ENCODE data around the gene RILPL2.
"Not testable (repeated sequence)": the region's sequence is repeated elsewhere in the genome, so short reads cannot be mapped to it uniquely, and the experiment has no call there.

RILPL2 gene

DNA sequence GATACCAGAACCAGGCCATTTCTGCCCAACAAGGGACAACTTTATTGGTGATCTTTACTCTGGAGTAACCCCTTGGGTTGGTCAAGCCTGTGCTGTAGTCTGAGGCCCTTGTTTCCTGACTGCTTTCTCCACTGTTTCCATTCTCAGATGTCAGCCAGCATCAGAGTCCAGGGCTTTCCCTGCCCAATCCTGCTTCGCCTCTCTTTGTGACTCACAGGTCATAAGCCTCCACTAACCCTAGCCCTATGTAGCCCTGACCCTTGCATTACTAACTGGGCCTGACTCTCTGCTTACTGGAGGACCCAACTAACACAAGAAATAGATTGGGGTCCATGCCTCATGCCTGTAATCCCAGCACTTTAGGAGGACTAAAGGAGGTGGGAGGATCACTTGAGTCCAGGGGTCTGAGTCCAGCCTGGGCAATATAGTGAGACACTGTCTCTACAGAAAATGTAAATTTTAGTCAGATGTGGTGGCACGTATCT is 12.8 kb upstream of the RILPL2 start:
- DNase-seq, result no peak

GRCh38 chr12:123446333-123446713 is 9.8 kb upstream of the RILPL2 start:
- DNase-seq, result no peak

DNA sequence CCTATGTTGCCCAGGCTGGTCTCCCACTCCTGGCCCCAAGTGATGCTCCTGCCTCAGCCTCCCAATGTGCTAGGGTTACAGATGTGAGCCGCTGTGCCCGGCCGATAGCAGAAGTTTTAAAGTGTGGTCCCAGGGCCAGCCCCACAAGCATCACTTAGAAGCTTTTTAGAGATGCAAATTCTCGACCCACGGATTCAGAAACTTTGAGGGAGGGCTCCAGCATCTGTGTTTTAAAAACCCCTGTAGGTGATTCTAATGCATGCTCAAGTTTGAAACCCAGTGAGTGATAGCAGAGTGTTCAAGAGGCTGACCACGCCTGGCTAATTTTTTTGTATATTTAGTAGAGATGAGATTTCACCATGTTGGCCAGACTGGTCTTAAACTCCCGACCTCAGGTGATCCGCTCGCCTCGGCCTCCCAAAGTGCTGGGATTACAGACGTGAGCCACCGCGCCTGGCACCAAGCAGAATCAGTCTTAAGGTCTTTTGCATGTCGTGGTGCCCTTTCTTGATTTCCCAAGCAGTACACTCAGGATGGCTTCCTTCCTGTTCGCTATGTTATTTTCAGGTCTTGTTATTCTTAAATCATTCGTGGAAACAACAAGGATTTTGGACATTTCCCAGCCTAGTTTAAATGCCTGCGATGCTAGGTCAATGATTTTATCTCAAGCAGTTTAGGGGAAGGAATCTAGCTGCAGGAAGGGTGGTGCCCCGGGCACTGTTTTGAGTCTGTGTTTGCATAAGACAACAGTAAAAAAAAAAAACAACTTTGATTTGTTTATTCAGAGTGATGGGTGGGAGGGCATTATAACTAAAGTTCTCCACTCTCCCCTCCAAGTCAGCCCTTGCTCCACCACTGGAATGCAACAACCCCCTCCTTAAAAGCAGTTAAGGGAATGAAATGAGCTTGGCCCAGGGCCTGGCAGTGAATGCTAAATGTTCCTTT is 9.2 kb upstream of the RILPL2 start:
- DNase-seq, result no peak

DNA sequence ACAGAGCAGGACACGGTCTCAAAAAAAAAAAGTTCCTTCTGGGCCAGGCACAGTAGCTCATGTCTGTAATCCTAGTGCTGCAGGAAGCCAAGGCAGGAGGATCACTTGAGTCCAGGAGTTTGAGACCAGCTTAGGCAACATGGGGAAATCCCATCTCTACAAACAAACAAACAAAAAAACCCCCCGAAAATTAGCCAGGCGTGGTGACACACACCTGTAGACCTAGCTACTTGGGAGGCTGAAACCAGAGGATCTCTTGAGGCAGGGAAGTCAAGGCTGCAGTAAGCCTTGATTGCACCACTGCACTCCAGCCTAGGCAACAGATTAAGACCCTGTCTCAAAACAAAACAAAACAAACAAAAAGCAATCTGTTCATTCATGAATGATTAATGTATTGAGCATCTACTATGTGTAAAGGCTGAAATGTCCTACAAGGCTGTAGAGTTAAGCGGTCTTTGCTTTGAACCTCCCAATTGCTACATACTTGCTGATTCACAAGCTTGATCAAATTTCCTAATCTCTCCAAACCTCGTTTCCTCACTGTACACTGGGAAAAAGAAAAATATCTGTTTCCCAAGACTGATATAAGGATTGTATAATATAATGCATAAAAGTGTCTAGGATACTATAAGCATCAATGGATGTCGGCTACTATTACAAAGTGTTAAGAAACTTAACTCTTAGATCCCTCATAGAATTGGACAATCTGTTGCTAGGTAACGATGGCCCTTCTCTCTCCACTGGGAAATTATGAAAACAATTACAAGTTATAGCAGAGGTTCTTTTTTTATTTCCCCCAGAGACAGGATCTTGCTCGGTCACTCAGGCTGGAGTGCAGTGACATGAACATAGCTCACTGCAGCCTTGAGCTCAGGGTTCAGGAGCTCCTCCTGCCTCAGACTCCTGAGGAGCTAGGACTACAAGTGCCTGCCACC is 7.9 kb upstream of the RILPL2 start:
- no peak for DNase-seq

DNA sequence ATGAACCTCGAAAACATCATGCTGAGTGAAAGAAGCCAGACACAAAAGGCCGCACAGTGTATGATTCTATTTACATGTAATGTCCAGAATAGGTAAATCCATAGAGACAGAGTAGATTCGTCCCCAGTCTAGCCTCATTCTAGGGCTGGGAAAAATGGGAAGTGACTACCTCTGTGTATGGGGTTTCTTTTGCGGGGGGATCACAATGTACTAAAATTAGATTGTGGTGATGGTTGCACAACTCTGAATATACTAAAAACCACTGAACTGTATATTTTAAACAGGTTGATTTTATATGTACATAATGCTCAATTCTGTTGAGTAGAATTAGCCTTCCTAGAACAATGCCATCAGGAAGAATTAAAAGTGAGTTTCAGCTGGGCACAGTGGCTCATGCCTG is 6.3 kb upstream of the RILPL2 start:
- DNase-seq, result no peak

- DNase-seq, result no peak
Measured at GRCh38 chr12:123441523-123442164, 5.2 kb upstream of the RILPL2 start.

- DNase-seq, result no peak
Measured at GRCh38 chr12:123435636-123436016, 858 bp downstream of the RILPL2 start.

DNA sequence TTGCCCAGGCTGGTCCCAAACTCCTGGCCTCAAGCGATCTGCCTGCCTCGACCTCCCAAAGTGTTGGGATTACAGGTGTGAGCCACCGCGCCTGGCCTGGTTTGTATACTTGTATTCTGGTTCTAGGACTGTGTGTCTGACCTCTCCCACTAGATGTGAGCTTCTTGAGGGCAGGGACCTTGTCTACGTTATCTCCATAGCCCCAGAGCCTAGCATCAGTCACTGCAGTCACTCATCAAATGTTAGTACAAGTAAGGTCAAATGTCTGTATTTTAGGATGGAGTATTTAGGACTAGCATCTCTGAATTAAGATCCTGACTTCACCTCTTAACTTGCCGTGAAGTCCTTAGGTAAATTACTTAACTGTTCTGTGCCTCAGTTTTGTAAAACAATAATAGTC is 2.9 kb downstream of the RILPL2 start:
- DNase-seq, result no peak

- DNase-seq, result not testable (repeated sequence)
Measured at GRCh38 chr12:123431951-123432817, 4.3 kb downstream of the RILPL2 start.

DNA sequence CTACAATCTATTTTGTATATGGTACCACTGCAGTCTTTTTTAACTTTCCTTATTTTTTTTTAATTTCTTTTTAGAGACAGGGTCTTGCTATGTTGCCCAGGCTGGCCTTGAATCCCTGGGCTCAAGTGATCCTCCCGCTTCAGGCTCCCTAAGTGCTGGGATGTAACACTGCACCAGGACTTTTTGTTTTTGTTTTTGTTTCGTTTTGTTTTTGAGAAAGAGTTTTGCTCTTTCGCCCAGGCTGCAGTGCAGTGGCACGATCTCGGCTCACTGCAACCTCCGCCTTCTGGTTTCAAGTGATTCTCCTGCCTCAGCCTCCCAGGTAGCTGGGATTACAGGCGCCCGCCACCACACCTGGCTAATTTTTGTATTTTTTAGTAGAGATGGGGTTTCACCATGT is 7.4 kb downstream of the RILPL2 start:
- DNase-seq, result not testable (repeated sequence)

- no peak for DNase-seq
Measured at GRCh38 chr12:123428591-123428990, 7.9 kb downstream of the RILPL2 start.

DNA sequence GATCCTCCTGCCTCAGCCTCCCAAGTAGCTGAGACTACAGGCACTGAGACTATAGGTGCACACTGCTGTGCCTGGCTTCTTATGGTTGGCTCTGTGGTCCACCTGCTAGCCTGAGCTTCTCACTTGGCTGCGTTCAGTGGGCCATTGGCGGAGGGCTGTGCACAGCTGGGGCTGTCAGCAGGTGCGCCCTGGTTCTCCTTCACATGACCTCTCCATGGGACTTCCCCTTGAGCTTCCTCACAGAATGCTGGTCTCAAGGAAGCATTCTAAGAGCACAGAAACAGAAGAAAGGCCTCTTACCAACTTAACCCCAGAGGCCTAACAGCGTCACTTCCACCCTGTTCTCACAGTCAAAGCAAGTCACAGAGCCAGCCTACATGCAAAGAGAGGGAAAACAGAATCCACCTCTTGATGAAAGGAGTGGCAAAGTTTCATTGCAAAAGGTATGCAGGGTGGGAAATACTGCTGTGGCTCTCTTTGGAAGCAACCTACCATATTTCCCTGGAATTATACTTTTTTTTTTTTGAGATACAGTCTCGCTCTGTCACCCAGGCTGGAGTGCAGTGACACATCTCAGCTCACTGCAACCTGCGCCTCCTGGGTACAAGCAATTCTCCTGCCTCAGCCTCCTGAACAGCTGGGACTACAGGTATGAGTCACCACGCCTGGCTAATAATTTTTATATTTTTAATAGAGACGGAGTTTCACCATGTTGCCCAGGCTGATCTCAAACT is 9.3 kb downstream of the RILPL2 start:
- DNase-seq, result no peak

GRCh38 chr12:123421314-123421713 is 15.2 kb downstream of the RILPL2 start:
- DNase-seq, result no peak

DNA sequence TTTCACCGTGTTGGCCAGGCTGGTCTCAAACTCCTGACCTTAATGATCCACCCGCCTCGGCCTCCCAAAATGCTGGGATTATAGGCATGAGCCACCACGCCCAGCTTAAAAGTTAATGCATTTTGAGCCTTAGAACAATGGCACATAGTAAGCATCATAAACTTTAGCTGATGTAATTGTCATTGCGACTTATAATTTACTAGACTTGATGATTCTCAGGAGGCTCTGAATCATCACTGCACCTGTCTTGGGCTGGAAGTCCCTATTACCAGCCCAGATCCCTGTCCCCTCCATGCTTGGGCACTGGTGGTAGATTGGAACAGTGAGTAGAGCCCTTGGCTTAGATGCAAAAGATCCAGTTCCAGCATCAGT is 26.5 kb downstream of the RILPL2 start:
- DNase-seq, result no peak

DNA sequence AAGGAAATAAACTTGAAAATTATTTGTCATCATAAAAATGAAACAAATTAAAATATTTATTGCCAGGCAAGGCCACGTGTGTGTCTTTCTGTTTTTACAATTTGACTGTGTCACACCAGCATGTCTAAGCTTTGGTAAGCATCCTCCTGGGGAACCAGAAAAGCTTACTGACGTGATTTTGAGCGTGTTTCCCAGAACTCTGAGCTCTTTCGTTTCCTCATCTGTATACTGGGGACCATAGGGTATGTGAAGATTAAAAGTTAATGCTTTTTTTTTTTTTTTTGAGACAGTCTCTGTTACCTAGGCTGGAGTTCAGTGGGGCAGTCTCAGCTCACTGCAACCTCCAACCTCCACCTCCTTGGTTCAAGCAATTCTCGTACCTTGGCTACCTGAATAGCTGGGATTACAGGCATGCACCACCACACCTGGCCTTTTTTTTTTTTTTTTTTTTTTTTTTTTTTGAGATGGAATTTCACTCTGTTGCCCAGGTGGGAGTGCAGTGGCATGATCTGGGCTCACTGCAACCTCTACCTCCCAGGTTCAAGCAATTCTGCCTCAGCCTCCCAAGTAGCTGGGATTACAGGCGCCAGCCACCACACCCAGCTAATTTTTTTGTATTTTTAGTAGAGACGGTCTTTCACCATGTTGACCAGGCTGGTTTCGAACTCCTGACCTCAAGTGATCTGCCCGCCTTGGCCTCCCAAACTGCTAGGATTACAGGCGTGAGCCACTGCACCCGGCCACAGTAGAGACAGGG is 27.0 kb downstream of the RILPL2 start:
- DNase-seq, result not testable (repeated sequence)

DNA sequence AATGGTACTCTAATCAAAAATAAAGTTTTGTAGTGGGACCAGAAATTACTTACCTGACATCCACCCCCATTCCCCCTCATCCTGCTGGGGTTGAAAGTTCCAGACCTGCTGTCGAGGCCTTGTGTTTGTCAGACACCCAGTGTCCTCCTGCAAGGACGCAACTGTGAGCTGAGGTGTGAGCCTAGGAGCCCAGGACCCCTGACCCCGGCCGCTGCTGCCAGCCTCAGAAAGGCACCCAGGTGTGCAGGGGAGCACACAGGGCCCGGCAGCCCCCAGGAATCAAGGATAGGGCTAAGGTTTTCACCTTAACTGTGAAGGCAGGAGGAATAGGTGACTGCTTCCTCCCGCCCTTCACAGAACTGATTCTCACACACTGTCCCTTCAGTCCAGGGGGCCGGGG is 27.9 kb downstream of the RILPL2 start:
- not testable (repeated sequence) for DNase-seq

GRCh38 chr12:123407934-123408333 is 28.6 kb downstream of the RILPL2 start:
- not testable (repeated sequence) for DNase-seq

DNA sequence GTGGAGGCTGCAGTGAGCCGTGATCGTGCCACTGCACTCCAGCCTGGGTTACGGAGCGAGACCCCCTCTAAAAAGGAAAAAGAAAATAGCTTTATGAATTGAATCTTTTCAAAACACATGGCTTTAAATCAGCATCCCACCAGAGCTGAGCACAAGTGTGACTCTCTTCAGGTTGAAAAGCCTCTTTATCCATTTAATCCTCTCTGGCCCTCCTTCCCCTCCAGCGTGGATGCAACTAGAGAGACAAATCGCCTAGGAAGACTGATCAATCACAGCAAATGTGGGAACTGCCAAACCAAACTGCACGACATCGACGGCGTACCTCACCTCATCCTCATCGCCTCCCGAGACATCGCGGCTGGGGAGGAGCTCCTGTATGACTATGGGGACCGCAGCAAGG is 29.2 kb downstream of the RILPL2 start:
- not testable (repeated sequence) for DNase-seq

GRCh38 chr12:123404581-123404980 is 31.9 kb downstream of the RILPL2 start:
- DNase-seq, result no peak
